Stimulated activated CD8-positive, alpha-beta memory T cell treated with anti-CD3 and anti-CD28 coated beads, Interleukin-4, amount 100 ng/mL, for 1 hour (primary cell): Measurements from ENCODE around the gene EXOC3L4.

Experiments used
- DNase-seq, 2 donors: peaks; one replicate each; pipeline ENCODE4 v3.0.0-alpha.2; 2020; ENCODE audit warnings: low read depth in 2 of 2, low spot score in 1 of 2

Gene EXOC3L4

DNA sequence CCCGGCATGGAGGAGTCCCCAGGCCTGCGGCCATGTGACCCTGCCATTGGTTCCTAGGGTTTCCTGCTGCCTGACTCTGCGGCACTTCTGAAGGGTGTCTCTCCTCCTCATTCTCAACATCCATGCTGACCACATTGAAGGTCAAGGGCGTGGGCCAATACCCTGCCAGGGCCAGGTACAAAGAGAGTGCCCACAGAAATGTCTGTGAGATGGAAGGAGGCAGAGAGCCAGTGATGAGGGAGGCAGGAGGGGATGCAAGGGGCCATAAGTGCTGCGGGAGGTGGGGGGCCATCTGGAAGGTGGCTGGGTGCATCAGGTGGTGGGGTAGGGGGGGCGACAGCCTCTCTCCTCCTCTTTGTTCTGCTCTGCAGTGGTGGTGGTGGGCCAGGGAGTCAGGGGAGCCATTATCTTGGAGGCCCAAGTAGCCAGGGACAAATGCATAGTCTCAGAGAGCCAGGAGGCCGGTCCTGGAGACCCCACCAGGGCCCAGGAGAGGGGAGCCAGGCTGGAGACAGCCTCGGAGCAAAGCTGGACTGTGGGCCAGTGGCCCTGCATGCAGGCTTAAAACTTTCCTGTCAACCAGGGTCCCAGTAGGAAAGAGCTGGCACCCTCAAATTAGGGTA lies 24.2 kb upstream of the EXOC3L4 start:
- DNase-seq = no peak

DNA sequence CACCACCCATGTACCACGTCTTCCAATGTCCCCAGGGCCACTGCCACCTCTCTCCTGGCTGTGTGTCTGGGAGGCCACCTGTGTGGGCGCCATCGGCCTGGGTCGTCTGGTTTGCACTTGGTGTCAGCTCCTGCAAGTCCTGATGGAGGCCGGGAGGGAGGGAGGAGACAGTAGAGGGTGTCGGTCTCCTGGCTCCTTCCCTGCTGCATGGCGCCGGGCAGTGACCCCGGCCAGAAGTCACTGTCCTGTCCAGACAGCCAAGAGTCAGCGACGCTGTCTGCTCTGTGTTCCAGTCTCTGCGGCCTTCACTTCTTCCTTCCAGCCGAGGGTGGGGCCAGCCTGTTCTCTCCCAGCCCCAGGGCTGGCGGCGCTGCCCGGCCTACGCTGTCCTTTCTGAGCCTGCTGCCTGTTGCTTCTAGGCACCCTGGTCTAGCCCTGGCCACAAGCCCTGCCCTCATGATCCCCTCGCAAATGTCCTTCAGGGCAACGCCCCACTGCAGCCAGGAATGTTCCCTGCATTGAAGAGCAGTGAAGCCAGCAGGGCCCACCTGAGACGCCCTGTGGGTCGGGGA lies 23.5 kb upstream of the EXOC3L4 start:
- no peak for DNase-seq

GRCh38 chr14:103071544-103072251 lies 22.8 kb upstream of the EXOC3L4 start:
- no peak for DNase-seq

DNA sequence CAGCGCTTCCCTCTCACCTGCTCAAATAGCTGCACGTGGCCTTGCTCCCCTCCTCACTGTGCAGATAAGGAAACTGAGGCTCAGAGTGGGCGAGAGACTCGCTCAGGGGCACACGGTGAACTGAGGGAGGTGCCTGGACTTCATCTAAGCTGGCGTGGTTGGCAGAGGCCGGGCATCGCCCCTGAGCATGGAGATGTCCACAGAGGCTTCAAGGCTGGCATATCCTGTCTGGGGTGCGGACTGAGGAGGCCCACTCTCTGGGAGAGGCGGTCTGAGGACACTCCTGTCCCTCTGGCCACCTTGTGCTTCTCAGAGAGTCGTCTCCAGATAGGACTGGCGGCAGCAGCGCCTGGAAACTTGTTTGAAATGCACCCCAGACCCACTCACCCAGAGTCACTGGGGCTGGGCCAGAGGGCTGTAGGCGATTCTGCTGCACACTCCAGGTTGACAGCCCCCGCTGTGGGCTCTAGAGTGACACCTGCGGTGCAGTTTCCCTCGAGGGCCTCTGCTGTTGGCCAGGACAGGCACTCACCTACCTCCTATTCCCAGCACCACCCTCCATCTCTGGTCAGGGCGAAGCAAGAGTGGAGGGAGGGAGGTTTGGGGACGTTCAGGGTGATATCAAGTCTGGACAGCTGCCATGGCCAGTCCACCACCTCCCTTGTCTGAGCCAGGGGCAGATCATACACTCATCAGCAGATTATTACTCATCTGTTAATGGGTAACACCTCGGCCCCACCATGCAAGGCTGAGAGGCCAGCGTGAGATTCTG lies 21.7 kb upstream of the EXOC3L4 start:
- no peak for DNase-seq

- no peak for DNase-seq
Measured at GRCh38 chr14:103073367-103073875, 21.1 kb upstream of the EXOC3L4 start.

GRCh38 chr14:103073876-103074728 lies 20.4 kb upstream of the EXOC3L4 start:
- no peak for DNase-seq

GRCh38 chr14:103074729-103075367 lies 19.7 kb upstream of the EXOC3L4 start:
- no peak for DNase-seq

- DNase-seq = peak; percentile 41 to 61
Measured at GRCh38 chr14:103078420-103078749, 16.1 kb upstream of the EXOC3L4 start.

- DNase-seq = no peak
Measured at GRCh38 chr14:103078860-103079587, 15.5 kb upstream of the EXOC3L4 start.

GRCh38 chr14:103081951-103082350 lies 12.6 kb upstream of the EXOC3L4 start:
- DNase-seq = no peak

GRCh38 chr14:103084021-103084919 lies 10.3 kb upstream of the EXOC3L4 start, which contains the start of gene LBHD2:
Gene LBHD2, plus strand, starts transcription at chr14:103084210. Its CDS starts 1,803 bp downstream, at chr14:103086013.
- no peak for DNase-seq

GRCh38 chr14:103085106-103086091 lies 9.1 kb upstream of the EXOC3L4 start:
- no peak for DNase-seq

DNA sequence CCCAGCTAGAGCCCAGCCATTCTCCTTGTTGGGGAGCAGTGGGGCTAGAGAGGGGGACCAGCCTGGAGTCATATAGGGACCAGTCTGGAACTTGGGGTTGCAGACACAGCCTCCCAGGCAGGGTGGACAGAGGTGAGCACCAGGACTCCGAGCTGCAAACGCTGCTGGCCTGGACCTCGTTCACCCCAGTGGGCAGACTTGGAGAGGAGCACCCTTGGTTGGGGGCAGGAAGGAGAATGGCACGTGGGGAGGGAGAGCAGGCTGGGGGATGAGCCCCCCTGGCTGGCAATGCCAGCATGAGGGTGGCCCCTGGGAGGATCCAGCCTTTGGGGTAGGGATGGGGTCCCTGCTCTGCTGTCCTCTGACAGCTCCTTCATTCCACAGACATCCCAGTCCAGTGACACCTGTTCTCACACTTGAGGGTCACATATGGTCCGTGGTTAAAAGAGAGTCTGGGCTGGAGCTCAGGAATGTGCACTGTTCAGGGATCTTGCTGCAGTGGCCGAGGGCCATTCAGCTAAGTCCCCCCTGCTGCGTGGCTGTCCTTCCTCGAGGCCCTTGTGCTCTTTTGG lies 7.7 kb upstream of the EXOC3L4 start:
- DNase-seq = no peak

DNA sequence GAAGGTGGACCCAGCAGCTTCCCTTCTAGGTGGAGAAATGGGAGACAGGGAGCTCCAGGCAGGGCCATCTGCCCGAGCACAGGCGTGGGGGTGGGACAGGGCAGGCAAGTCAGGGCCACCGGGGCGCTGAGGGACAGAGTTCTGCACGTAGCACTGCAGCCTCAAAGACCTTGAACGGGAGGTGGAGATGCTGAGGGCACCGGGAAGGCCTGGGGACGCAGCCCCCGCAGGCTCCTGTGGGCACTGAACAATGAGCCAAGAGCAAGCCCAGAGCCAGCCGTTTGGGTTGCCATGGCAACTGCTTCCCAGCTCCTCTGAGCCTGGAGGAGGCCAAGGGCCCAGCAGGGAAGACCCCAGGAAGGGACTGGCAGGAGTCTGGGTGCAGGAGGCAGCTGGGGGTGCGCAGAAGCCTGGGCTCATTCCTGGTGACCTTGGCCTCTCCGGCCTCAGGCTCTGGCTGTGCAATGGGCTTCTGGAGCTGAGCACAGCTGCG lies 7.1 kb upstream of the EXOC3L4 start:
- no peak for DNase-seq

GRCh38 chr14:103088921-103089320 lies 5.6 kb upstream of the EXOC3L4 start:
- no peak for DNase-seq

- DNase-seq = no peak
Measured at GRCh38 chr14:103089386-103090335, 4.9 kb upstream of the EXOC3L4 start.
